K562 (cell line): Measurements from ENCODE around the gene GLCCI1. TPM values are rescaled to one million over a fixed set of nuclear protein-coding genes. Genes with fewer than 3 reads are reported as not detected.

ENCODE experiments used
- ATAC-seq: fragments of 200-7000 bp; cut with Tn5 transposase; 3 replicates; pipeline ENCODE4 v1.9.1; 2020; ENCODE audit warnings: moderate library complexity
- BruUV-seq: library from RNA; stranded (reverse); fragments of 400-500 nt; replicated peaks from 2 replicates; lab custom pipeline; 2021; lab: Mats Ljungman, UMichigan
- CTCF ChIA-PET: fragments of 300-600 bp; formaldehyde crosslinking; extraction: SDS; loops from one replicate; lab custom pipeline; 2021; ENCODE audit warnings: low intra/inter-chr PET ratio; lab: Yijun Ruan, JAX
- POLR2A ChIA-PET: fragments of 300-600, 350-650 bp; sonication (Branson Sonifier 250); formaldehyde crosslinking; extraction: SDS; loops from one replicate; lab custom pipeline; 2021; ENCODE audit warnings: antibody characterized with exemption, inconsistent platforms; lab: Yijun Ruan, JAX
- DNase-seq, 4 experiments: peaks; one replicate each; pipeline versions ENCODE4 v3.0.0 to v3.0.0-alpha.2; 2011 to 2018; ENCODE audit warnings: low spot score in 3 of 4, mixed read lengths in 3 of 4; ENCODE audit errors: extremely low read depth in 1 of 4
- FAIRE-seq: peaks from 2 replicates; lab custom pipeline; 2011; peaks lifted over from hg19 to GRCh38; lab: Jason Lieb, UNC
- H2AFZ ChIP-seq: 2 replicates; pipeline ENCODE4 v1.6.0; 2011; ENCODE audit warnings: low read depth, low read length, control low read depth, inconsistent platforms
- H3K27ac ChIP-seq: fragments of 200-600 bp; 3 replicates; pipeline ENCODE4 v1.8.0; 2011; ENCODE audit warnings: low read depth, mild to moderate bottlenecking, control low read depth, inconsistent platforms, low read length, moderate library complexity, mixed read lengths; ENCODE audit errors: extremely low read depth
- H3K27me3 ChIP-seq, 2 experiments: fragments of 300-600 bp in 1 of 2; 2 replicates in 1 of 2; 3 replicates in 1 of 2; pipeline versions ENCODE4 v1.6.0 to v1.8.0; 2011; ENCODE audit warnings: inconsistent platforms in 2 of 2, low read length in 2 of 2, mild to moderate bottlenecking in 1 of 2, mixed read lengths in 1 of 2, moderate library complexity in 1 of 2; ENCODE audit not compliant: control insufficient read depth in 2 of 2, insufficient read depth in 2 of 2
- H3K36me3 ChIP-seq: fragments of 300-600 bp; 3 replicates; pipeline ENCODE4 v1.8.0; 2011; ENCODE audit warnings: mild to moderate bottlenecking, low read length, inconsistent platforms; ENCODE audit not compliant: control insufficient read depth, insufficient read depth
- H3K4me1 ChIP-seq, 2 experiments: fragments of 200-600 bp in 1 of 2; replicated peaks in 1 of 2; 2 replicates in 1 of 2; 3 replicates in 1 of 2; pipeline versions ENCODE4 v1.5.1 to v1.8.0; 2011; ENCODE audit warnings: inconsistent platforms in 2 of 2, low read length in 2 of 2, mild to moderate bottlenecking in 1 of 2, mixed read lengths in 1 of 2, moderate library complexity in 1 of 2; ENCODE audit not compliant: control insufficient read depth in 2 of 2, insufficient read depth in 2 of 2
- H3K4me2 ChIP-seq: 2 replicates; pipeline ENCODE4 v1.6.1; 2011; ENCODE audit warnings: low read length, control low read depth, inconsistent platforms, mixed read lengths; ENCODE audit not compliant: insufficient read depth
- H3K4me3 ChIP-seq: fragments of 200-600 bp; sonication (generic), shearing (Covaris generic); 2 replicates; pipeline ENCODE4 v1.5.1; 2016; ENCODE audit warnings: control low read depth, inconsistent platforms
- H3K79me2 ChIP-seq: fragments of 200-600 bp; 3 replicates; pipeline ENCODE4 v1.8.0; 2011; ENCODE audit warnings: low read length, inconsistent platforms; ENCODE audit not compliant: control insufficient read depth, insufficient read depth
- H3K9ac ChIP-seq, 2 experiments: 2 replicates each; pipeline versions ENCODE4 v1.6.0 to v1.6.1; 2011; ENCODE audit warnings: low read depth in 2 of 2, low read length in 2 of 2, control low read depth in 1 of 2, inconsistent platforms in 1 of 2, mild to moderate bottlenecking in 1 of 2, mixed read lengths in 1 of 2; ENCODE audit not compliant: insufficient read depth in 1 of 2
- H3K9me1 ChIP-seq: one replicate; pipeline ENCODE4 v1.6.0; 2011; ENCODE audit warnings: inconsistent platforms, mild to moderate bottlenecking, low read length, moderate library complexity; ENCODE audit not compliant: control insufficient read depth, insufficient read depth
- H3K9me3 ChIP-seq: replicated peaks from 2 replicates; pipeline ENCODE4 v1.5.1; 2011; ENCODE audit warnings: low read depth, low read length, inconsistent platforms; ENCODE audit not compliant: control insufficient read depth, insufficient read depth
- H4K20me1 ChIP-seq: replicated peaks from 2 replicates; pipeline ENCODE4 v1.6.1; 2011; ENCODE audit warnings: low read length, inconsistent platforms, mixed read lengths; ENCODE audit not compliant: control insufficient read depth, insufficient read depth
- E2F5 ChIP-seq: sonication (generic); formaldehyde crosslinking; IDR thresholded peaks from 2 replicates; pipeline ENCODE4 v1.8.0; 2022; ENCODE audit warnings: mild to moderate bottlenecking, missing genetic modification reagents
- FOS ChIP-seq: IDR thresholded peaks from 3 replicates; pipeline ENCODE4 v1.6.1; 2011; ENCODE audit not compliant: insufficient read length; ENCODE audit errors: extremely low read depth
- RHOXF2B ChIP-seq: fragments of 250-450 bp; sonication (Bioruptor Pico); conservative IDR thresholded peaks from 2 replicates; pipeline ENCODE4 v1.5.1; 2021
- TARDBP ChIP-seq: fragments of 450-650 bp; IDR thresholded peaks from 2 replicates; pipeline ENCODE4 v1.6.1; 2016
- U2AF2 ChIP-seq: fragments of 200-400 bp; formaldehyde crosslinking; optimal IDR thresholded peaks from 2 replicates; pipeline ENCODE3; 2017; ENCODE audit warnings: low read depth, mild to moderate bottlenecking, low read length
- ZBTB17 ChIP-seq: fragments of 450-650 bp; formaldehyde crosslinking; IDR thresholded peaks from 2 replicates; pipeline ENCODE4 v1.4.0; 2020; ENCODE audit warnings: mild to moderate bottlenecking
- ZC3H4 ChIP-seq: sonication (generic); formaldehyde crosslinking; IDR thresholded peaks from 2 replicates; pipeline ENCODE4 v1.9.0; 2021; ENCODE audit warnings: missing genetic modification reagents, borderline replicate concordance
- ZNF143 ChIP-seq: sonication (generic); formaldehyde crosslinking; IDR thresholded peaks from 2 replicates; pipeline ENCODE4 v1.9.0; 2022; ENCODE audit warnings: mild to moderate bottlenecking, missing genetic modification reagents
- ZNF318 ChIP-seq, 2 experiments: fragments of 450-650 bp; IDR thresholded peaks; 2 replicates each; pipeline ENCODE4 v1.6.1; 2016; ENCODE audit warnings: mild to moderate bottlenecking in 2 of 2, borderline replicate concordance in 1 of 2, low read depth in 1 of 2, moderate library complexity in 1 of 2
- ZNF395 ChIP-seq: fragments of 200-800 bp; sonication (Bioruptor generic); IDR thresholded peaks from 2 replicates; pipeline ENCODE4 v1.6.1; 2017; ENCODE audit warnings: missing genetic modification characterization, missing compliant biosample characterization
- ZNF57 ChIP-seq: fragments of 450-650 bp; formaldehyde crosslinking; IDR thresholded peaks from 2 replicates; pipeline ENCODE4 v1.4.0; 2020; ENCODE audit warnings: mild to moderate bottlenecking, moderate library complexity
- WGBS: fragments of 100-300 bp; shearing (Covaris generic); methylation state at CpG from one replicate; pipeline ENCODE4 v1.1.6; 2016; ENCODE audit warnings: low coverage, mixed read lengths; ENCODE audit not compliant: insufficient coverage; ENCODE audit errors: missing lambda C conversion rate; 5-methylcytosine and 5-hydroxymethylcytosine counted together
- in situ Hi-C: fragments of 300-500 bp; cut with MboI; formaldehyde crosslinking; loops from 4 replicates; pipeline ENCODE4 v1.15.0; 2018; ENCODE audit warnings: inconsistent platforms, mixed read lengths
- intact Hi-C: fragments of 100-400 bp; cut with micrococcal nuclease; formaldehyde crosslinking; loops from 2 replicates; pipeline ENCODE4 v1.14.2; 2022
- polyA plus RNA-seq, 8 experiments: library from polyadenylated mRNA; depleted of rRNA in 4 of 8; stranded (reverse) in 5 of 8; unstranded in 3 of 8; fragments of >200 nt; fragmentation: Nextera tagmentation in 2 of 8; fragmentation: Illumina TruSeq in 1 of 8; extraction: Ambion mirVana in 2 of 8; extraction: Trizol in 1 of 8; gene quantifications; 2 replicates each; pipeline versions ENCODE4 v1.2.1 to v1.2.3, GENCODE V29; 2011 to 2014; ENCODE audit warnings: inconsistent platforms in 1 of 8, missing spikeins in 1 of 8
- total RNA-seq, 7 experiments: library from RNA; depleted of rRNA in 6 of 7; stranded (reverse); fragments of >200 nt in 6 of 7; fragmentation: Illumina TruSeq in 2 of 7; extraction: Trizol in 2 of 7; gene quantifications; 2 replicates each; pipeline versions ENCODE4 v1.2.1 to v1.2.3, GENCODE V29; 2011 to 2021; ENCODE audit warnings: low replicate concordance in 1 of 7

Gene GLCCI1
- total and polyA plus RNA-seq, 9 of the 15 experiments (the other 6 are each of a cell fraction or from before 2014, with no cell fraction given), result 2.7 to 11.9 (median 7.2) TPM

GRCh38 chr7:8089036-8089780, 120.6 kb downstream of the GLCCI1 start:
- Histone ChIP-seq H3K79me2 (no peaks in the 10 kb centered on the region), H3K4me1 (no peaks in the 10 kb centered on the region), H3K36me3 (0 out of 3 replicates have a peak, but pooled peaks cover 6% of the 10 kb centered on the region), H3K9me1 (no peaks in the 10 kb centered on the region), H3K27me3 (no peaks in the 10 kb centered on the region), H2AFZ (no peak overlapping the region), H3K4me3 (no peak overlapping the region), H3K4me2 (no peak overlapping the region), H3K9me3 (no peaks in the 10 kb centered on the region), H3K9ac (no peak overlapping the region), H4K20me1 (no peaks in the 10 kb centered on the region; the same call in 1 of the 2 replicates), H3K27ac (no peak overlapping the region)
- BruUV-seq, result no TSS peak
- in situ Hi-C loops (no loop called here), intact Hi-C loops (no loop called here)
- ChIA-PET CTCF (no interaction called here), POLR2A (no interaction called here)
- 66% methylated on average over 6 of the region's 6 CpGs for WGBS
- DNase-seq (no peak), ATAC-seq (no peak), FAIRE-seq (no peak)
- no peak for TF ChIP-seq FOS
- TF ChIP-seq ZNF395 (CRISPR knock-in tag), result no peak
- TF ChIP-seq TARDBP, result no peak
- no peak for TF ChIP-seq ZNF143 (CRISPR knock-in tag)
- no peak for TF ChIP-seq ZNF57 (CRISPR knock-in tag)
- no peak for TF ChIP-seq ZNF318 (IDR thresholded peaks at IDR 0.05; ENCODE audit: borderline replicate concordance in 1 of 2, low read depth in 1 of 2)
- no peak for TF ChIP-seq E2F5 (CRISPR knock-in tag)
- TF ChIP-seq U2AF2, result no peak
- no peak for TF ChIP-seq ZBTB17
- no peak for TF ChIP-seq ZC3H4 (CRISPR knock-in tag)
- no peak for TF ChIP-seq RHOXF2B
